ENCODE measurements around the gene GABBR2. TPM values are rescaled to one million over a fixed set of nuclear protein-coding genes. Genes with fewer than 3 reads are reported as not detected.
A peak's percentile ranks its signal among the peaks of the same experiment; 100 is the strongest.
"Not testable (repeated sequence)": the region's sequence is repeated elsewhere in the genome, so short reads cannot be mapped to it uniquely, and the experiment has no call there.

Gene GABBR2
- total RNA-seq, 1 donor from 2014 or later = 0.24 TPM

GRCh38 chr9:98272083-98272482 is 436.7 kb downstream of the GABBR2 start:
- H3K4me3 ChIP-seq = no peak overlapping the region
- H3K36me3 ChIP-seq = no peaks in the 10 kb centered on the region
- intact Hi-C loops (cut with DNase I) = no loop called here
- no peaks in the 10 kb centered on the region for H3K27me3 ChIP-seq (ENCODE audit: low read depth)
- TF ChIP-seq, protein P1, sequence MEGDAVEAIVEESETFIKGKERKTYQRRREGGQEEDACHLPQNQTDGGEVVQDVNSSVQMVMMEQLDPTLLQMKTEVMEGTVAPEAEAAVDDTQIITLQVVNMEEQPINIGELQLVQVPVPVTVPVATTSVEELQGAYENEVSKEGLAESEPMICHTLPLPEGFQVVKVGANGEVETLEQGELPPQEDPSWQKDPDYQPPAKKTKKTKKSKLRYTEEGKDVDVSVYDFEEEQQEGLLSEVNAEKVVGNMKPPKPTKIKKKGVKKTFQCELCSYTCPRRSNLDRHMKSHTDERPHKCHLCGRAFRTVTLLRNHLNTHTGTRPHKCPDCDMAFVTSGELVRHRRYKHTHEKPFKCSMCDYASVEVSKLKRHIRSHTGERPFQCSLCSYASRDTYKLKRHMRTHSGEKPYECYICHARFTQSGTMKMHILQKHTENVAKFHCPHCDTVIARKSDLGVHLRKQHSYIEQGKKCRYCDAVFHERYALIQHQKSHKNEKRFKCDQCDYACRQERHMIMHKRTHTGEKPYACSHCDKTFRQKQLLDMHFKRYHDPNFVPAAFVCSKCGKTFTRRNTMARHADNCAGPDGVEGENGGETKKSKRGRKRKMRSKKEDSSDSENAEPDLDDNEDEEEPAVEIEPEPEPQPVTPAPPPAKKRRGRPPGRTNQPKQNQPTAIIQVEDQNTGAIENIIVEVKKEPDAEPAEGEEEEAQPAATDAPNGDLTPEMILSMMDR (IDR thresholded peaks at IDR 0.05) = no peak
- H3K9me3 ChIP-seq = no peaks in the 10 kb centered on the region
- ATAC-seq (no peak), DNase-seq (no peak)
- no peaks in the 10 kb centered on the region for H3K4me1 ChIP-seq
- no peak overlapping the region for H3K27ac ChIP-seq

DNA sequence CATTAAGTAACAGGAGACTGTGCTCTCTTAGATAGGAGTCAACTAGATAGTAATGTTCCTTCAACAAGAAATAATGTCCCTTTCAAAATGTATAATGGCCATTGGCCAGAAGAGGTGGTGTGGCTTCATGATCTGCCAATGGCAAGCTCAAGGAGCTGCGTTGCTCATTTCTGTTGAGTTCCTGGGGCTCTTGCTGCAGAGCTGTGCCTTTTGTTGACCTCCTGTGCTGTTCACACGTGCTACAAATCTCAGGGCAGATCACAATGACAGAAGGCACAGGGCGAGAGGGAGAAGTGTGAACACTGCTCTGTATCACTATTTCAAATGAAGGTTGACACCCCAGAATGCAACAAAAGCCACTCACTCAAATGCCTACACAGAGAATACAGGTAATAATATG is 437.3 kb downstream of the GABBR2 start:
- Histone ChIP-seq H3K27ac (no peak overlapping the region), H3K9me3 (no peaks in the 10 kb centered on the region), H3K4me1 (no peaks in the 10 kb centered on the region), H3K27me3 (ENCODE audit: low read depth) (no peaks in the 10 kb centered on the region), H3K4me3 (no peak overlapping the region), H3K36me3 (no peaks in the 10 kb centered on the region)
- no peak for ATAC-seq
- no peak for DNase-seq
- TF ChIP-seq, protein P1 (IDR thresholded peaks at IDR 0.05) = no peak
- intact Hi-C loops (cut with DNase I) = no loop called here

GRCh38 chr9:98270284-98270683 is 438.5 kb downstream of the GABBR2 start:
- ATAC-seq; intact Hi-C loops (cut with DNase I); H3K4me3 ChIP-seq; H3K36me3 ChIP-seq; H3K9me3 ChIP-seq; DNase-seq; H3K27ac ChIP-seq; H3K4me1 ChIP-seq; H3K27me3 ChIP-seq (ENCODE audit: low read depth): not testable (repeated sequence)

GRCh38 chr9:98269652-98270051 is 439.1 kb downstream of the GABBR2 start:
- ATAC-seq; H3K4me1 ChIP-seq; H3K36me3 ChIP-seq; H3K27ac ChIP-seq; H3K27me3 ChIP-seq (ENCODE audit: low read depth); DNase-seq; H3K9me3 ChIP-seq; H3K4me3 ChIP-seq: not testable (repeated sequence)
- intact Hi-C loops (cut with DNase I) = loop anchor here (10.0 kb wide), 1 partner anchor 65 kb away; no protein-coding TSS in a partner anchor

- not testable (repeated sequence) for H3K36me3 ChIP-seq; H3K9me3 ChIP-seq; ATAC-seq; H3K4me3 ChIP-seq; H3K27me3 ChIP-seq (ENCODE audit: low read depth); H3K4me1 ChIP-seq
- peak; percentile 59 for DNase-seq
- intact Hi-C loops (cut with DNase I) = loop anchor here (10.0 kb wide), 1 partner anchor 63 kb away; no protein-coding TSS in a partner anchor
- H3K27ac ChIP-seq = peak overlapping the region; percentile 24
Observed at GRCh38 chr9:98267556-98267955, 441.2 kb downstream of the GABBR2 start.

- Histone ChIP-seq H3K4me1 (no peaks in the 10 kb centered on the region), H3K9me3 (no peaks in the 10 kb centered on the region), H3K4me3 (no peak overlapping the region), H3K27me3 (ENCODE audit: low read depth) (no peaks in the 10 kb centered on the region), H3K27ac (no peak overlapping the region), H3K36me3 (no peaks in the 10 kb centered on the region)
- no peak for ATAC-seq
- intact Hi-C loops (cut with DNase I) = loop anchor here (10.0 kb wide), 1 partner anchor 60 kb away; no protein-coding TSS in a partner anchor
- TF ChIP-seq, protein P1 (IDR thresholded peaks at IDR 0.05) = no peak
- DNase-seq = no peak
Observed at GRCh38 chr9:98264516-98264915, 444.2 kb downstream of the GABBR2 start.

DNA sequence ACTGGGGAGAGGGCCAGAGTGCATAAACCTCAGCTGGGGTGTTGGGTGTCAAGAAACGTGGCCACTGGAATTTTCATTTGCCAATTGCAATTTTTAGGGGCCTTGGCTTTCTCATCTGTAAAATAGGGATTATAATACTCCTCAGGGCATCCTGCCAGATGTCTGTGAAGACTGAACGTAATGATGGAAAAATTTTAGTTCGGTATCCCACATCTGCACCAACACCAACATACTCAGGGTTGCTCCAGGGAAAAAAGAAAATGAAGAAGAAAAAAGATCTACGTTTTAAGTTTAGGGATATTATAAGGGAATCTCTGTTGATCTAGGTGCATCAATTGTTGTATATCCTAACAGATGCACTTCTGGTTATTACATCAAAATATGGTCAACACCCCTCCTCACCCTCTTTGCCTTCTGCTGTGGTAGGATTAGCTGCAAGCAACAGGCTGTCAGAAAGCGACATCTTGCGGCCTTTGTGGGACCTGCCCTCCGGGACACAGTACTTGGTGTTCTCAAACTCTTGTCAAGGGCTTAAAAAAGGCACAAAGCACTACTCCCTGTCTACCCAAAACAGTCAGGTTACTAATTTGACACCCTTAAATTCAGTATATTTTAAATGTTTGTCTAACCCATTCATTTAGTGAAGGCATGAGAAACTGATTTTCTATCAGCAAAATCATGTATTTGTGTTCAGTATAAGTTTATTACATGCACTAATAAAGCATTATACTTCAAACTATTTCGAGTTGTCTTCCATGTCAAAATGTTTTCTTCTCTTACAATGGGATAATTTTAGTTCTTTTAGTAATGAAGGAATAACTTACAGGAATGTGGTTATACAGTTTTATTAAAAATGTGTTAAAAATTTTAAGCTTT is 445.0 kb downstream of the GABBR2 start:
- H3K9me3 ChIP-seq = no peaks in the 10 kb centered on the region

More for the DNA sequence above, 445.0 kb downstream of the GABBR2 start:
- Histone ChIP-seq H3K36me3 (no peaks in the 10 kb centered on the region), H3K4me3 (no peak overlapping the region), H3K27me3 (ENCODE audit: low read depth) (no peaks in the 10 kb centered on the region), H3K4me1 (no peaks in the 10 kb centered on the region), H3K27ac (no peak overlapping the region)
- ATAC-seq (peak; percentile 95 to 99), DNase-seq (peak; percentile 83)
- TF ChIP-seq, protein P1 (IDR thresholded peaks at IDR 0.05) = peak; percentile 95
- intact Hi-C loops (cut with DNase I) = loop anchor here (10.0 kb wide), 1 partner anchor 59 kb away; no protein-coding TSS in a partner anchor

Data from lower lobe of right lung (tissue), 2 donors.